ENCODE data around the gene EDA. TPM values are rescaled to one million over a fixed set of nuclear protein-coding genes. Genes with fewer than 3 reads are reported as not detected.

EDA gene
- total and polyA plus RNA-seq, 10 of the 15 experiments (the other 5 are each of a cell fraction or from before 2014, with no cell fraction given) = 0.06 TPM; not detected in 9

GRCh38 chrX:69906447-69906846, 290.5 kb downstream of the EDA start (continued):
- TF ChIP-seq ATF2 (IDR thresholded peaks at IDR 0.05; ENCODE audit: low read length) = no peak
- no peak for TF ChIP-seq SRF (IDR thresholded peaks at IDR 0.05; ENCODE audit: low read depth in 2 of 2, low read length in 2 of 2)
- TF ChIP-seq POLR2AphosphoS2 (IDR thresholded peaks at IDR 0.05; ENCODE audit: low read depth, low read length) = no peak
- no peak for TF ChIP-seq CEBPZ (IDR thresholded peaks at IDR 0.05; ENCODE audit: low read depth, low read length)
- TF ChIP-seq BRCA1 (IDR thresholded peaks at IDR 0.05; ENCODE audit: low read depth, low read length) = no peak
- TF ChIP-seq TCF12 (IDR thresholded peaks at IDR 0.05; ENCODE audit: low read depth, low read length) = no peak
- TF ChIP-seq ZBTB4 (CRISPR knock-in tag; IDR thresholded peaks at IDR 0.05) = no peak
